HepG2 (cell line): Measurements from ENCODE around the gene PLSCR1. TPM values are rescaled to one million over a fixed set of nuclear protein-coding genes. Genes with fewer than 3 reads are reported as not detected.

Source experiments
- ATAC-seq: fragments of 200-7000 bp; cut with Tn5 transposase; 3 replicates; pipeline ENCODE4 v1.9.1; 2020; ENCODE audit warnings: mild to moderate bottlenecking, moderate library complexity
- BruUV-seq: library from RNA; stranded (reverse); fragments of 400-500 nt; replicated peaks from 2 replicates; lab custom pipeline; 2021; lab: Mats Ljungman, UMichigan
- CTCF ChIA-PET: fragments of 300-600 bp; formaldehyde crosslinking; extraction: SDS; loops from one replicate; lab custom pipeline; 2021; ENCODE audit warnings: low total read pairs, inconsistent platforms, low intra/inter-chr PET ratio; lab: Yijun Ruan, JAX
- POLR2A ChIA-PET: fragments of 350-600 bp; sonication (Branson Sonifier 250); formaldehyde crosslinking; loops from one replicate; lab custom pipeline; 2020; ENCODE audit warnings: antibody characterized with exemption, inconsistent platforms; lab: Yijun Ruan, JAX
- DNase-seq: peaks from one replicate; pipeline ENCODE4 v3.0.0-alpha.2; 2015; ENCODE audit warnings: low spot score
- FAIRE-seq: peaks from 3 replicates; lab custom pipeline; 2011; peaks lifted over from hg19 to GRCh38; lab: Jason Lieb, UNC
- H2AFZ ChIP-seq: one replicate; pipeline ENCODE4 v1.6.1; 2011; ENCODE audit warnings: low read length, inconsistent platforms
- H3K27ac ChIP-seq: fragments of 300-600 bp; 3 replicates; pipeline ENCODE4 v1.8.0; 2011; ENCODE audit warnings: mixed run types, mild to moderate bottlenecking, mixed read lengths, low read length, inconsistent platforms; ENCODE audit not compliant: insufficient read depth; ENCODE audit errors: extremely low read length
- H3K27me3 ChIP-seq, 2 experiments: fragments of 200-600 bp in 1 of 2; 2 replicates in 1 of 2; 3 replicates in 1 of 2; pipeline versions ENCODE4 v1.6.0 to v1.8.0; 2011; ENCODE audit warnings: low read length in 2 of 2, mild to moderate bottlenecking in 2 of 2, moderate library complexity in 2 of 2, inconsistent platforms in 1 of 2; ENCODE audit not compliant: insufficient read depth in 2 of 2, control insufficient read depth in 1 of 2
- H3K36me3 ChIP-seq, 2 experiments: fragments of 200-600 bp in 1 of 2; replicated peaks in 1 of 2; 2 replicates in 1 of 2; 3 replicates in 1 of 2; pipeline versions ENCODE4 v1.5.1 to v1.8.0; 2011; ENCODE audit warnings: low read length in 2 of 2, inconsistent platforms in 1 of 2; ENCODE audit not compliant: insufficient read depth in 2 of 2, control insufficient read depth in 1 of 2
- H3K4me1 ChIP-seq: 2 replicates; pipeline ENCODE4 v1.5.1; 2012; ENCODE audit warnings: low read length, inconsistent platforms; ENCODE audit not compliant: insufficient read depth
- H3K4me2 ChIP-seq: 2 replicates; pipeline ENCODE4 v1.6.0; 2011; ENCODE audit warnings: low read depth, low read length, inconsistent platforms
- H3K4me3 ChIP-seq, 3 experiments: fragments of 200-600 bp in 1 of 3; sonication (generic), shearing (Covaris generic) in 1 of 3; replicated peaks in 1 of 3; 2 replicates each; pipeline ENCODE4 v1.5.1; 2011 to 2016; ENCODE audit warnings: low read length in 3 of 3, inconsistent platforms in 2 of 3, low read depth in 2 of 3, mild to moderate bottlenecking in 2 of 3, control low read depth in 1 of 3, mixed read lengths in 1 of 3; ENCODE audit not compliant: insufficient read depth in 1 of 3
- H3K79me2 ChIP-seq: one replicate; pipeline ENCODE4 v1.6.1; 2011; ENCODE audit warnings: low read length, inconsistent platforms; ENCODE audit not compliant: insufficient read depth
- H3K9ac ChIP-seq: 2 replicates; pipeline ENCODE4 v1.6.0; 2011; ENCODE audit warnings: mild to moderate bottlenecking, low read depth, low read length, inconsistent platforms; ENCODE audit not compliant: insufficient read depth
- H3K9me3 ChIP-seq: 2 replicates; pipeline ENCODE4 v1.5.1; 2012; ENCODE audit warnings: mild to moderate bottlenecking, low read length
- H4K20me1 ChIP-seq: 2 replicates; pipeline ENCODE4 v1.6.0; 2011; ENCODE audit warnings: inconsistent platforms, mild to moderate bottlenecking, low read length, moderate library complexity; ENCODE audit not compliant: insufficient read depth
- DZIP1 ChIP-seq: sonication (generic); formaldehyde crosslinking; IDR thresholded peaks from 2 replicates; pipeline ENCODE4 v1.5.0; 2020; ENCODE audit warnings: mild to moderate bottlenecking, missing genetic modification reagents
- KLF11 ChIP-seq: IDR thresholded peaks from 2 replicates; pipeline ENCODE4 v1.6.1; 2016; ENCODE audit warnings: missing compliant biosample characterization
- SMAD1 ChIP-seq: sonication (generic); formaldehyde crosslinking; IDR thresholded peaks from 2 replicates; pipeline ENCODE4 v1.4.0; 2020; ENCODE audit warnings: missing genetic modification reagents, low read depth, mild to moderate bottlenecking, borderline replicate concordance
- TP53 ChIP-seq: sonication (generic); formaldehyde crosslinking; conservative IDR thresholded peaks from 2 replicates; pipeline ENCODE4 v1.4.0; 2020; ENCODE audit warnings: missing genetic modification reagents
- ZFP91 ChIP-seq: sonication (generic); formaldehyde crosslinking; IDR thresholded peaks from 2 replicates; pipeline ENCODE4 v1.9.0; 2022; ENCODE audit warnings: missing genetic modification reagents, mild to moderate bottlenecking, borderline replicate concordance
- ZNF136 ChIP-seq: sonication (generic); formaldehyde crosslinking; IDR thresholded peaks from 2 replicates; pipeline ENCODE4 v1.8.1; 2022; ENCODE audit warnings: low read depth, mild to moderate bottlenecking, moderate library complexity, missing genetic modification reagents
- ZNF609 ChIP-seq: sonication (generic); formaldehyde crosslinking; IDR thresholded peaks from 2 replicates; pipeline ENCODE4 v1.4.0; 2020; ENCODE audit warnings: mild to moderate bottlenecking, missing genetic modification reagents, borderline replicate concordance
- ZNF704 ChIP-seq: sonication (generic); formaldehyde crosslinking; IDR thresholded peaks from 2 replicates; pipeline ENCODE4 v1.8.1; 2023; ENCODE audit warnings: mild to moderate bottlenecking, inconsistent platforms, moderate library complexity, missing genetic modification reagents, borderline replicate concordance
- WGBS: methylation state at CpG from one replicate; pipeline ENCODE4 v1.1.6; 2017; ENCODE audit warnings: low lambda C conversion rate; 5-methylcytosine and 5-hydroxymethylcytosine counted together
- in situ Hi-C: cut with HindIII; loops from 2 replicates; pipeline ENCODE4 v1.10.0; 2017; ENCODE audit warnings: low pct_unique_long_range_greater_than_20kb; ENCODE audit not compliant: extremely low pct_ligation_motif_present
- intact Hi-C: fragments of 100-400 bp; cut with micrococcal nuclease; formaldehyde crosslinking; loops from one replicate; pipeline ENCODE4 v1.10.0; 2022; ENCODE audit not compliant: unreplicated experiment
- polyA plus RNA-seq, 8 experiments: library from polyadenylated mRNA; depleted of rRNA in 3 of 8; stranded (reverse) in 7 of 8; unstranded in 1 of 8; fragments of >200 nt; fragmentation: Illumina TruSeq in 4 of 8; extraction: Trizol in 4 of 8; gene quantifications; 2 replicates each; pipeline versions ENCODE4 v1.2.1 to v1.2.3, GENCODE V29; 2011 to 2016; ENCODE audit warnings: low read depth in 4 of 8, missing spikeins in 1 of 8, mixed read lengths in 1 of 8; ENCODE audit not compliant: insufficient read depth in 1 of 8
- total RNA-seq, 5 experiments: library from RNA; depleted of rRNA; stranded (reverse); fragments of >200 nt; fragmentation: Illumina TruSeq; extraction: Trizol; gene quantifications; 2 replicates each; pipeline ENCODE4 v1.2.3, GENCODE V29; 2016; ENCODE audit warnings: low read depth in 1 of 5

Gene PLSCR1
- total and polyA plus RNA-seq, 2 of the 13 experiments (the other 11 are each of a cell fraction or from before 2014, with no cell fraction given) = 33.8 to 34.1 TPM

GRCh38 chr3:146496251-146496650 is 48.2 kb downstream of the PLSCR1 start:
- Histone ChIP-seq H3K4me3 (no peak overlapping the region), H3K27ac (no peak overlapping the region), H3K36me3 (no peaks in the 10 kb centered on the region), H4K20me1 (no peaks in the 10 kb centered on the region), H2AFZ (no peak overlapping the region), H3K4me1 (no peaks in the 10 kb centered on the region), H3K9me3 (no peaks in the 10 kb centered on the region), H3K79me2 (no peaks in the 10 kb centered on the region), H3K9ac (no peak overlapping the region), H3K27me3 (no peaks in the 10 kb centered on the region), H3K4me2 (no peak overlapping the region)
- WGBS = 4% methylated on average over 1 of the region's 1 CpG
- CTCF ChIA-PET = no interaction called here
- ATAC-seq (no peak), DNase-seq (no peak), FAIRE-seq (no peak)
- in situ Hi-C loops = no loop called here
- BruUV-seq = no TSS peak
- POLR2A ChIA-PET = no interaction called here
- TF ChIP-seq ZNF704 (CRISPR knock-in tag) = no peak
- TF ChIP-seq TP53 = no peak
- no peak for TF ChIP-seq SMAD1 (CRISPR knock-in tag)
- TF ChIP-seq ZNF136 (CRISPR knock-in tag) = no peak
- no peak for TF ChIP-seq ZNF609 (CRISPR knock-in tag)
- no peak for TF ChIP-seq DZIP1 (CRISPR knock-in tag)
- no peak for TF ChIP-seq KLF11 (CRISPR knock-in tag)
- no peak for TF ChIP-seq ZFP91
- intact Hi-C loops = no loop called here
